Suprapubic skin (tissue), 4 donors: ENCODE data around the gene PIK3CA.

Experiments
- CTCF ChIP-seq, 2 donors: fragments of 200-600 bp in 1 of 2; fragments of 450-650 bp in 1 of 2; sonication (generic) in 1 of 2; IDR thresholded peaks; one replicate each; pipeline ENCODE4 v1.5.1; 2016 to 2019; ENCODE audit warnings: antibody characterized with exemption in 2 of 2, mild to moderate bottlenecking in 1 of 2, moderate library complexity in 1 of 2
- EP300 ChIP-seq: sonication (generic); formaldehyde crosslinking; IDR thresholded peaks from one replicate; pipeline ENCODE4 v1.6.1; 2017; ENCODE audit warnings: antibody characterized with exemption
- POLR2A ChIP-seq, 2 donors: fragments of 450-650 bp; IDR thresholded peaks; one replicate each; pipeline ENCODE4 v1.6.1; 2017; ENCODE audit warnings: antibody characterized with exemption in 2 of 2, mild to moderate bottlenecking in 2 of 2, moderate library complexity in 2 of 2
- POLR2AphosphoS5 ChIP-seq, 3 donors: sonication (generic); formaldehyde crosslinking; IDR thresholded peaks; one replicate each; pipeline ENCODE4 v1.6.1; 2017; ENCODE audit warnings: antibody characterized with exemption in 3 of 3

DNA sequence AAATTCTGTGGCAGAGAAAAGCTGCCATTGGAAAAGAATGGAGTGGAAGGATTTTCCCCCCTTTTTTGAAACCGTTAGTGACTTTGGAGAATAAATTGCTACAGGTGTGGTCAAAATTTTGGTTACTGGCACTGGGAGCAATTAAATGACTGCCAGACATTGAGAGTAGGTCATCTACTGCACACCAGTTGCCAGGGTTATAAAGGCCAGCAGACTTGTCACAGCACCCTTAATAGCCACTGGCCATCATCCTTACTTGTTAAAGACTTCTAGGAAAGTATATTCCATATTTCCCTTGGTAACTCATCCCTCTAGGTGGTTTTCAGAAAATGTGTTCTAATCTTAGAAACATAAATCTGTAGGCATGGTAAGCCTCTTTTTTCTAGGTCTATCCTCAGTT is 8.0 kb downstream of the PIK3CA start:
- TF ChIP-seq CTCF (IDR thresholded peaks at IDR 0.05) (no peak), POLR2AphosphoS5 (IDR thresholded peaks at IDR 0.05) (no peak), POLR2A (IDR thresholded peaks at IDR 0.05) (no peak), EP300 (no peak)
